GDM1 (cell line): ENCODE results near the gene NOTUM.

Source experiments
- DNase-seq: peaks from one replicate; lab custom pipeline; 2025; lab: John Stamatoyannopoulos, UW

Gene NOTUM

GRCh38 chr17:81909966-81910839 lies 50.8 kb downstream of the NOTUM start:
- DNase-seq, result no peak

- DNase-seq, result no peak
Measured at GRCh38 chr17:81909231-81909630, 51.8 kb downstream of the NOTUM start.

GRCh38 chr17:81908793-81909192 lies 52.2 kb downstream of the NOTUM start:
- DNase-seq, result no peak

- DNase-seq, result no peak
Measured at GRCh38 chr17:81907219-81908145, 53.5 kb downstream of the NOTUM start.

- DNase-seq, result no peak
Measured at GRCh38 chr17:81906476-81907218, 54.3 kb downstream of the NOTUM start.

- DNase-seq, result no peak
Measured at GRCh38 chr17:81905993-81906392, 55.0 kb downstream of the NOTUM start.

- no peak for DNase-seq
Measured at GRCh38 chr17:81905424-81905875, 55.5 kb downstream of the NOTUM start.

GRCh38 chr17:81904600-81905423 lies 56.2 kb downstream of the NOTUM start:
- DNase-seq, result no peak

GRCh38 chr17:81903896-81904599 lies 56.9 kb downstream of the NOTUM start:
- no peak for DNase-seq

GRCh38 chr17:81903415-81903831 lies 57.6 kb downstream of the NOTUM start:
- no peak for DNase-seq

GRCh38 chr17:81902653-81903414 lies 58.2 kb downstream of the NOTUM start:
- no peak for DNase-seq
